Muscle layer of duodenum (tissue), 2 donors: ENCODE measurements around the gene RBM28.
"Not testable (repeated sequence)": the region's sequence is repeated elsewhere in the genome, so short reads cannot be mapped to it uniquely, and the experiment has no call there.

ENCODE experiments used
- H3K27ac ChIP-seq: one replicate; pipeline ENCODE4 v1.7.0; 2013; ENCODE audit warnings: mild to moderate bottlenecking, low read length
- H3K27me3 ChIP-seq: one replicate; pipeline ENCODE4 v1.7.0; 2013; ENCODE audit warnings: low read depth, mild to moderate bottlenecking, control low read depth, low read length
- H3K36me3 ChIP-seq, 2 donors: one replicate each; pipeline ENCODE4 v1.7.0; 2013; ENCODE audit warnings: low read length in 2 of 2, control low read depth in 1 of 2, mild to moderate bottlenecking in 1 of 2; ENCODE audit not compliant: insufficient read depth in 2 of 2, control insufficient read depth in 1 of 2
- H3K4me1 ChIP-seq, 2 donors: one replicate each; pipeline ENCODE4 v1.7.0; 2013; ENCODE audit warnings: low read length in 2 of 2, mild to moderate bottlenecking in 2 of 2, control low read depth in 1 of 2, moderate library complexity in 1 of 2; ENCODE audit not compliant: insufficient read depth in 2 of 2, control insufficient read depth in 1 of 2
- H3K4me3 ChIP-seq, 2 donors: one replicate each; pipeline ENCODE4 v1.7.0; 2013; ENCODE audit warnings: low read length in 2 of 2, low read depth in 1 of 2, mild to moderate bottlenecking in 1 of 2
- H3K9me3 ChIP-seq, 2 donors: one replicate each; pipeline ENCODE4 v1.7.0; 2013; ENCODE audit warnings: low read length in 2 of 2, control low read depth in 1 of 2, mild to moderate bottlenecking in 1 of 2; ENCODE audit not compliant: control insufficient read depth in 1 of 2
- donor health status: healthy.

Gene RBM28

GRCh38 chr7:128280451-128280850 is 63.3 kb downstream of the RBM28 start:
- not testable (repeated sequence) for H3K9me3 ChIP-seq, H3K36me3 ChIP-seq, H3K27ac ChIP-seq, H3K4me3 ChIP-seq, H3K4me1 ChIP-seq, H3K27me3 ChIP-seq

- Histone ChIP-seq H3K4me3 (no peak overlapping the region), H3K27me3 (no peaks in the 10 kb centered on the region), H3K4me1 (no peaks in the 10 kb centered on the region), H3K36me3 (peaks cover 0 to 3% of the 10 kb centered on the region in 2 donors), H3K27ac (no peak overlapping the region), H3K9me3 (peaks cover 0 to 7% of the 10 kb centered on the region in 2 donors)
These were observed 64.5 kb downstream of the RBM28 start for GRCh38 chr7:128279124-128279713.

GRCh38 chr7:128278366-128278765 is 65.3 kb downstream of the RBM28 start:
- no peaks in the 10 kb centered on the region for H3K27me3 ChIP-seq
- H3K9me3 ChIP-seq, result peaks cover 0 to 7% of the 10 kb centered on the region in 2 donors
- H3K27ac ChIP-seq, result no peak overlapping the region
- no peaks in the 10 kb centered on the region for H3K36me3 ChIP-seq
- H3K4me1 ChIP-seq, result no peaks in the 10 kb centered on the region
- H3K4me3 ChIP-seq, result no peak overlapping the region

- Histone ChIP-seq H3K27me3 (peaks cover 16% of the 10 kb centered on the region), H3K4me3 (no peak overlapping the region), H3K27ac (no peak overlapping the region), H3K36me3 (no peaks in the 10 kb centered on the region), H3K9me3 (peaks cover 0 to 7% of the 10 kb centered on the region in 2 donors), H3K4me1 (peaks cover 3 to 9% of the 10 kb centered on the region in 2 donors)
These were observed 68.0 kb downstream of the RBM28 start for GRCh38 chr7:128275681-128276080.

GRCh38 chr7:128274884-128275603 is 68.7 kb downstream of the RBM28 start:
- no peaks in the 10 kb centered on the region for H3K36me3 ChIP-seq

GRCh38 chr7:128274246-128274883 is 69.3 kb downstream of the RBM28 start:
- Histone ChIP-seq H3K4me3 (no peak overlapping the region), H3K36me3 (no peaks in the 10 kb centered on the region), H3K4me1 (peaks cover 3 to 11% of the 10 kb centered on the region in 2 donors), H3K27ac (no peak overlapping the region), H3K9me3 (no peaks in the 10 kb centered on the region), H3K27me3 (peaks cover 16% of the 10 kb centered on the region)

More at GRCh38 chr7:128274884-128275603, 68.7 kb downstream of the RBM28 start:
- no peak overlapping the region for H3K27ac ChIP-seq
- H3K4me1 ChIP-seq, result peaks cover 3 to 11% of the 10 kb centered on the region in 2 donors
- no peak overlapping the region for H3K4me3 ChIP-seq
- H3K27me3 ChIP-seq, result peaks cover 16% of the 10 kb centered on the region
- H3K9me3 ChIP-seq, result peaks cover 0 to 1% of the 10 kb centered on the region in 2 donors

GRCh38 chr7:128271942-128272481 is 71.7 kb downstream of the RBM28 start:
- Histone ChIP-seq H3K4me3 (peak overlapping the region; percentile 16 to 62), H3K4me1 (peaks cover 3 to 20% of the 10 kb centered on the region in 2 donors), H3K36me3 (no peaks in the 10 kb centered on the region), H3K27me3 (peaks cover 16% of the 10 kb centered on the region), H3K27ac (no peak overlapping the region), H3K9me3 (no peaks in the 10 kb centered on the region)

GRCh38 chr7:128271471-128271941 is 72.2 kb downstream of the RBM28 start:
- no peak overlapping the region for H3K27ac ChIP-seq
- peaks cover 16% of the 10 kb centered on the region for H3K27me3 ChIP-seq

GRCh38 chr7:128270826-128271272 is 72.9 kb downstream of the RBM28 start:
- H3K27me3 ChIP-seq, result peaks cover 16% of the 10 kb centered on the region
- peak overlapping the region in 1 of 2 donors; percentile 62 for H3K4me3 ChIP-seq
- H3K27ac ChIP-seq, result no peak overlapping the region
- peaks cover 3 to 27% of the 10 kb centered on the region in 2 donors for H3K4me1 ChIP-seq
- no peaks in the 10 kb centered on the region for H3K36me3 ChIP-seq
- no peaks in the 10 kb centered on the region for H3K9me3 ChIP-seq

More at GRCh38 chr7:128271471-128271941, 72.2 kb downstream of the RBM28 start:
- H3K36me3 ChIP-seq, result no peaks in the 10 kb centered on the region
- H3K4me1 ChIP-seq, result peaks cover 3 to 25% of the 10 kb centered on the region in 2 donors
- no peaks in the 10 kb centered on the region for H3K9me3 ChIP-seq
- peak overlapping the region; percentile 16 to 62 for H3K4me3 ChIP-seq

GRCh38 chr7:128268233-128268632 is 75.5 kb downstream of the RBM28 start:
- Histone ChIP-seq H3K27me3 (peaks cover 16% of the 10 kb centered on the region), H3K4me3 (no peak overlapping the region), H3K27ac (no peak overlapping the region), H3K4me1 (peaks cover 3 to 27% of the 10 kb centered on the region in 2 donors), H3K9me3 (no peaks in the 10 kb centered on the region), H3K36me3 (no peaks in the 10 kb centered on the region)

- Histone ChIP-seq H3K27me3 (peaks cover 16% of the 10 kb centered on the region), H3K27ac (no peak overlapping the region), H3K4me1 (peaks cover 3 to 27% of the 10 kb centered on the region in 2 donors), H3K4me3 (peak overlapping the region in 1 of 2 donors; percentile 45), H3K9me3 (no peaks in the 10 kb centered on the region), H3K36me3 (no peaks in the 10 kb centered on the region)
These were observed 76.1 kb downstream of the RBM28 start for GRCh38 chr7:128267595-128267924.
